ENCODE results near the gene FAM110D. TPM values are rescaled to one million over a fixed set of nuclear protein-coding genes. Genes with fewer than 3 reads are reported as not detected.

The FAM110D gene
- total RNA-seq (2021; ENCODE audit: unreplicated experiment) (0.05 TPM), Bru-seq, nascent RNA (percentile 25 among the genes with signal in this experiment), BruChase-seq, experiment 1, labeled RNA remaining after a 2-hour chase (not detected), BruChase-seq, experiment 2, labeled RNA remaining after a 6-hour chase (percentile 13 among the genes with signal in this experiment)
- 0.10 TPM for polyA plus RNA-seq (2012; ENCODE audit: insufficient read length)
- long read RNA-seq, partial matches to known transcripts: 0 of 1 reads
- long read RNA-seq, other reads (novel, unspliced or antisense): 1 of 1 reads

DNA sequence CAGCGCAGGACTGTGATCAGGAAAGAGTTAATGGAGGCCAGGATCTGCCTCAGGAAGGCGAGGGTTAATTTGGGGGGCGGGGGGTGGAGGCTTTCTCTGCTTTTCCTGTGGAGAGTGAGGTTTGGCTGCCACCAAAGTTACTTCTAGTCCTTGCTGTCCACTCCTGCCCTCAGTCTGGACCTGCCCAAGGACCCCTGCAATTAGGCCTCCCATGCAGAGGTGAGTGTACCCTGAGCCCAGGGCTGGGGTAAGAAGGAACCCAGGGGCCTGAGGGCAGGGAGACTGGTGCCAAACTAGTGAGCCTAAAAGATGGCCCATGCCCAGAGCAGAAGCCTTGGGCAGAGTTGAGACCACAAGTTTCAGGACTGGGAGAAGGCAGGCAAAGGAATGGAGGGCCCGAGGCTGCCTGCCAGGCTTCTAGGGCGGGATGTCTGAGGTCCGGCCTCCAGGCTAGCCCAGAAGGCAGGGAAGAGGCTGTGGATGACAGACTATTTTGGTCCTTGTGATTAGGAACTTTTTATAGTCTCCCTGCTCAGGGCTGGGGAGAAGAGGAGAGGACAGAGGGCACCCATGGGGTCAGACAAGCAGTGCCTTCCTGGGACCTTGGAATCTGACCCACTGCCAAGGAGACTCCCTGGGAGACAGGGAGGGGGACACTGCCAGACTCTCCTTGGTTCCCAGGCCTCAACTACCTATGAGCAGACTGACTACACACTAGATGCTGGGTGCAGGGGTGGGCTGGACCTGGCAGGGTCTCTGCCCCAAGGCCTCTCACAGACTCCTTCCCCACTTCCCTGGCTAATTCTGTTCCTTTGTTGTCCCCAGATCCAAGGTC is at the start of gene FAM110D:
Gene FAM110D, plus strand, starts transcription at position 172 of the 835 bp plus-strand sequence. CDS start 2,213 bp downstream, outside the sequence.
- no peaks in the 10 kb centered on the region for H3K36me3 ChIP-seq (ENCODE audit: control insufficient read depth, insufficient read depth, low read length)
- no peak within 1 kb of the TSS; the same call in 1 of the 2 replicates for H3K27ac ChIP-seq (ENCODE audit: low read length)
- H3K27me3 ChIP-seq (ENCODE audit: control insufficient read depth, insufficient read depth, low read length): no peaks in the 10 kb centered on the region
- intact Hi-C loops (cut with micrococcal nuclease; ENCODE audit: unreplicated experiment) (no loop called here), in situ Hi-C loops (cut with HindIII; ENCODE audit: low pct_unique_long_range_greater_than_20kb, low sequenced_read_pairs) (no loop called here)
- ChIA-PET CTCF (no interaction called here), POLR2A (interaction anchor here (0.8 kb wide), 1 partner anchor 59 kb away, joined by 6 read pairs; no protein-coding TSS in a partner anchor)
- no peak for ATAC-seq
- BruUV-seq (replicated peaks): no TSS peak
- no peak within 1 kb of the TSS; a peak in 1 of 4 replicates for H3K4me3 ChIP-seq (ENCODE audit: low read depth in 2 of 2, low read length in 2 of 2)
- H3K9me3 ChIP-seq (ENCODE audit: control insufficient read depth, insufficient read depth, low read depth, low read length): no peaks in the 10 kb centered on the region
- no peak for TF ChIP-seq POLR2AphosphoS5 (IDR thresholded peaks at IDR 0.05; ENCODE audit: low read depth, low read length)
- TF ChIP-seq SIN3A (IDR thresholded peaks at IDR 0.05; ENCODE audit: borderline replicate concordance, insufficient read depth, low read depth, low read length): no peak
- TF ChIP-seq, protein P1, sequence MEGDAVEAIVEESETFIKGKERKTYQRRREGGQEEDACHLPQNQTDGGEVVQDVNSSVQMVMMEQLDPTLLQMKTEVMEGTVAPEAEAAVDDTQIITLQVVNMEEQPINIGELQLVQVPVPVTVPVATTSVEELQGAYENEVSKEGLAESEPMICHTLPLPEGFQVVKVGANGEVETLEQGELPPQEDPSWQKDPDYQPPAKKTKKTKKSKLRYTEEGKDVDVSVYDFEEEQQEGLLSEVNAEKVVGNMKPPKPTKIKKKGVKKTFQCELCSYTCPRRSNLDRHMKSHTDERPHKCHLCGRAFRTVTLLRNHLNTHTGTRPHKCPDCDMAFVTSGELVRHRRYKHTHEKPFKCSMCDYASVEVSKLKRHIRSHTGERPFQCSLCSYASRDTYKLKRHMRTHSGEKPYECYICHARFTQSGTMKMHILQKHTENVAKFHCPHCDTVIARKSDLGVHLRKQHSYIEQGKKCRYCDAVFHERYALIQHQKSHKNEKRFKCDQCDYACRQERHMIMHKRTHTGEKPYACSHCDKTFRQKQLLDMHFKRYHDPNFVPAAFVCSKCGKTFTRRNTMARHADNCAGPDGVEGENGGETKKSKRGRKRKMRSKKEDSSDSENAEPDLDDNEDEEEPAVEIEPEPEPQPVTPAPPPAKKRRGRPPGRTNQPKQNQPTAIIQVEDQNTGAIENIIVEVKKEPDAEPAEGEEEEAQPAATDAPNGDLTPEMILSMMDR (IDR thresholded peaks at IDR 0.05): no peak
- no peak for TF ChIP-seq TCF7L2 (IDR thresholded peaks at IDR 0.05; ENCODE audit: low read depth, low read length)
- no peak for TF ChIP-seq REST (IDR thresholded peaks at IDR 0.05; ENCODE audit: insufficient read depth in 1 of 2, low read depth in 2 of 2, low read length in 1 of 2)
- H3K4me1 ChIP-seq (ENCODE audit: control insufficient read depth, insufficient read depth, low read length): peaks cover 6% of the 10 kb centered on the region; the same call in 1 of the 2 replicates
- DNase-seq (ENCODE audit: low read depth, low spot score): no peak

DNA sequence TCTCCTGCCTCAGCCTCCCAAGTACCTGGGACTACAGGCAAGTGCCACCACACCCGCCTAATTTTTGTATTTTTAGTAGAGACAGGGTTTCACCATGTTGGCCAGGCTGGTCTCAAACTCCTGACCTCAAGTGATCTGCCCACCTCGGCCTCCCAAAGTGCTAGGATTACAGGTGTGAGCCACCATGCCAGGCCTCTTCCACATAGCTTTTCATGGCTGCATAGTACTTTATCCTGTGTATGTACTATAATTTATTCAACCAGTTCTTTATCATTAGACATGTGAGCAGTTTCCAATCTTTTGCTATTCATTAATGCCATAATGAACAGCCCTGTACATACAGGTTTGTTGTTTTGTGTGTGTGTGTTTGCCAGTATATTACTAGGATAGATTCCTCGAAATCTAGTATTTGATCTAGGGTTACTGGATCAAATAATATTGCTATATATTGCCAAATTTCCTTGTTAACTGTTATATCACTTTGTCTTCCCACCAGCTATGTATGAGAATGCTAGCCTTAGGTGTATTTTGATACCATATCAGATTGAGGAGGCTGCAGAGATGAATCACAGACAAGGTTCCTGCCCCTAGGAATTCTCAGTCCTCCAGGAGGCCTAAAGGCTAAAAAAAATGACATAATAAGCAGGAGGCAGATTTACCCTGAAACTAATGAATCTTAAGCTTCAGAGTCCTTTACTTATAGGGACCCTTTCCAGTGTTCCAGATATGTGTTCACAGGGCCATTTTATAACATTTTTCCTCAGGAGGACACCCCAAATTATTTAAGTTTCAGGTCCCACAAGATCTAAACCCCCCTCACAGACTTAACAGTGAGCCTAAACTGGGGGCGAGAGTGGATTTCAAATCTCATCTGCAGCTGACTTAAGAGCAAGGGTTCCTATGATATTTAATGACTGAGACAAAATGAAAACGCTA is 49.4 kb upstream of the FAM110D start:
- DNase-seq (ENCODE audit: low read depth, low spot score) (no peak), ATAC-seq (no peak)
- BruUV-seq (replicated peaks): no TSS peak
- peaks cover 21% of the 10 kb centered on the region for H3K4me1 ChIP-seq (ENCODE audit: control insufficient read depth, insufficient read depth, low read length)
- POLR2A ChIA-PET: interaction anchor here (0.6 kb wide), 1 partner anchor 16 kb away, joined by 3 read pairs; no protein-coding TSS in a partner anchor
- no peaks in the 10 kb centered on the region for H3K9me3 ChIP-seq (ENCODE audit: control insufficient read depth, insufficient read depth, low read depth, low read length)
- CTCF ChIA-PET: no interaction called here
- in situ Hi-C loops (cut with HindIII; ENCODE audit: low pct_unique_long_range_greater_than_20kb, low sequenced_read_pairs) (no loop called here), intact Hi-C loops (cut with micrococcal nuclease; ENCODE audit: unreplicated experiment) (loop anchor here (5.0 kb wide), 1 partner anchor 72 kb away; no protein-coding TSS in a partner anchor)
- no peak overlapping the region for H3K4me3 ChIP-seq (ENCODE audit: low read depth in 2 of 2, low read length in 2 of 2)
- H3K27ac ChIP-seq (ENCODE audit: low read length): peak overlapping the region; percentile 76; the same call in 1 of the 2 replicates
- TF ChIP-seq REST (IDR thresholded peaks at IDR 0.05; ENCODE audit: insufficient read depth in 1 of 2, low read depth in 2 of 2, low read length in 1 of 2): no peak
- TF ChIP-seq, protein P1 (IDR thresholded peaks at IDR 0.05): no peak
- no peak for TF ChIP-seq TCF7L2 (IDR thresholded peaks at IDR 0.05; ENCODE audit: low read depth, low read length)
- TF ChIP-seq POLR2AphosphoS5 (IDR thresholded peaks at IDR 0.05; ENCODE audit: low read depth, low read length): no peak
- no peak for TF ChIP-seq SIN3A (IDR thresholded peaks at IDR 0.05; ENCODE audit: borderline replicate concordance, insufficient read depth, low read depth, low read length)
- no peaks in the 10 kb centered on the region; the same call in 1 of the 2 replicates for H3K36me3 ChIP-seq (ENCODE audit: control insufficient read depth, insufficient read depth, low read length)
- no peaks in the 10 kb centered on the region for H3K27me3 ChIP-seq (ENCODE audit: control insufficient read depth, insufficient read depth, low read length)

Data from Panc1 (cell line).